Sigmoid colon (tissue), 7 donors: ENCODE measurements around the gene C19orf67. TPM values are rescaled to one million over a fixed set of nuclear protein-coding genes. Genes with fewer than 3 reads are reported as not detected.

Experiments used
- DNase-seq: peaks from one replicate; pipeline ENCODE4 v3.0.0-alpha.2; 2019
- H3K27ac ChIP-seq, 4 donors: fragments of 200-600 bp; sonication (generic); one replicate each; pipeline ENCODE4 v1.5.1; 2016 to 2019; ENCODE audit warnings: mild to moderate bottlenecking in 1 of 4
- H3K27me3 ChIP-seq, 3 donors: fragments of 200-600 bp; sonication (generic); one replicate each; pipeline ENCODE4 v1.5.1; 2019; ENCODE audit warnings: mild to moderate bottlenecking in 1 of 3
- H3K36me3 ChIP-seq, 4 donors: fragments of 200-600 bp; sonication (generic); one replicate each; pipeline ENCODE4 v1.5.1; 2016 to 2019
- H3K4me1 ChIP-seq, 4 donors: fragments of 200-600 bp; sonication (generic); one replicate each; pipeline ENCODE4 v1.5.1; 2017 to 2019
- H3K4me3 ChIP-seq, 4 donors: fragments of 200-600 bp; sonication (generic); one replicate each; pipeline ENCODE4 v1.5.1; 2017 to 2019; ENCODE audit warnings: mild to moderate bottlenecking in 2 of 4, moderate library complexity in 1 of 4
- H3K9me3 ChIP-seq, 4 donors: fragments of 200-600 bp in 3 of 4; sonication (generic) in 3 of 4; one replicate each; pipeline versions ENCODE4 v1.5.1 to v1.6.1; 2013 to 2019
- EP300 ChIP-seq, 4 donors: sonication (generic); formaldehyde crosslinking; IDR thresholded peaks; one replicate each; pipeline ENCODE4 v1.6.1; 2017; ENCODE audit warnings: antibody characterized with exemption in 4 of 4
- POLR2A ChIP-seq, 2 donors: fragments of 450-650 bp; IDR thresholded peaks; one replicate each; pipeline ENCODE4 v1.6.1; 2016; ENCODE audit warnings: antibody characterized with exemption in 2 of 2, mild to moderate bottlenecking in 2 of 2, moderate library complexity in 2 of 2
- POLR2AphosphoS5 ChIP-seq, 4 donors: sonication (generic); formaldehyde crosslinking; IDR thresholded peaks; one replicate each; pipeline ENCODE4 v1.6.1; 2017; ENCODE audit warnings: antibody characterized with exemption in 4 of 4
- WGBS, 2 donors: extraction: QIAGEN DNeasy Blood & Tissue Kit; methylation state at CpG; one replicate each; pipeline ENCODE4 v1.1.7; 2013; 5-methylcytosine and 5-hydroxymethylcytosine counted together
- intact Hi-C: fragments of 100-400 bp; cut with DNase I; formaldehyde crosslinking; loops from one replicate; pipeline ENCODE4 v1.15.1; 2023
- polyA plus RNA-seq, 3 donors: library from polyadenylated mRNA; stranded (reverse); fragments of 200-250 nt; gene quantifications; one replicate each; pipeline ENCODE4 v1.2.3, GENCODE V29; 2013
- total RNA-seq, 4 donors: library from RNA; depleted of rRNA; stranded (reverse); fragments of >200 nt; gene quantifications; one replicate each; pipeline ENCODE4 v1.1.0, GENCODE V29; 2016
- TF ChIP-seq, protein P1 (sequence below), 4 experiments: fragments of 450-650 bp in 3 of 4; fragments of 200-600 bp in 1 of 4; IDR thresholded peaks; one replicate each; pipeline ENCODE4 v1.5.1; 2016 to 2019; ENCODE audit warnings: antibody characterized with exemption in 4 of 4, mild to moderate bottlenecking in 3 of 4, moderate library complexity in 2 of 4
- donor health status: healthy with polysubstance abuse.
- donor health status: Bipolar disorder and iron deficiency.
- donor health status: healthy.

The C19orf67 gene
- total and polyA plus RNA-seq, 7 donors, result 0.06 TPM; not detected in 6

DNA sequence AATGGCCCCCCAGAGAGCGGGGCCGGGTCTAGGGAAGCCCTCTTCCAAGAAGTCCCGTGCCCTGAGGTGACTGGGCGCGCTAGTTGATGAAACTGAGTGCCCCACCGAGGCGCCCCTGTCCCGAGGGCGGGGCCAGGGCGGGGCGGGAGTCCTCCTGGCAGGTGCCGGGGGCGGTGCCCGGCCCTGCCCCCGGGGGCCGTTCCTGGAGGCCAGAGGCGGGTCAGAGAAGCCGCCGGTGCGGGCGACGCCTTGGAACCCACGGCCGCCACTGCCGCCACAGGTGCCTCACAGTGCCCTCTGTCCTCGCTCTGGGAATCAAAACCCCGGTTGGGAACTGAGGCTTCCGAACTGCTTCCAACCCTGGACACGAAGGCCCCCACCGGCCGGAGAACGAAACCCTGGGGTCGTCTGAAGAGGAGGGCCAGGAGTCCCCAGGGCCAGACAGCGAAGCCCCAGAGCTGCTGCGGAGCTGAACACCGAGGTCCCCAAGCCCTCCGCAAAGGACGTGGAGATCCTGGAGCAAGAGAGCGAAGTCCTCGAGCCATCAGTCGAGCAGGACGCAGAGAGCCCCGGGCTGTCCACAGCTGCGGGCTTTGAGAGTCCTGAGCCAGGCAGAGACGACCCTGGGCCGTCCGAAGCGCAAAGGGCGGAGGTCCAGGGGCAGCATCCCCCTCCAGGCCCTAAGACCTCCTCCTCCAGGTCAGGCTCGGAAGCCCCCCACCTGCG is 12.9 kb downstream of the C19orf67 start, which contains the start of gene MISP3:
Gene MISP3, plus strand, starts transcription at position 252 of the 726 bp plus-strand sequence. CDS start 524 bp downstream, outside the sequence.
- WGBS, 2 donors, result 1% methylated on average over 51 of the region's 51 CpGs
- peak within 1 kb of the TSS; percentile 87 to 93 (median 91) for H3K27ac ChIP-seq
- peak; percentile 75 for DNase-seq
- H3K9me3 ChIP-seq, result no peaks in the 10 kb centered on the region
- peaks cover 0 to 41% (median 38%) of the 10 kb centered on the region in 4 donors for H3K4me1 ChIP-seq
- H3K27me3 ChIP-seq, result no peaks in the 10 kb centered on the region
- H3K36me3 ChIP-seq, result no peaks in the 10 kb centered on the region
- TF ChIP-seq POLR2A (IDR thresholded peaks at IDR 0.05) (peak in 1 of 2 donors; percentile 34), EP300 (IDR thresholded peaks at IDR 0.05) (no peak), POLR2AphosphoS5 (IDR thresholded peaks at IDR 0.05) (no peak)
- TF ChIP-seq, protein P1, sequence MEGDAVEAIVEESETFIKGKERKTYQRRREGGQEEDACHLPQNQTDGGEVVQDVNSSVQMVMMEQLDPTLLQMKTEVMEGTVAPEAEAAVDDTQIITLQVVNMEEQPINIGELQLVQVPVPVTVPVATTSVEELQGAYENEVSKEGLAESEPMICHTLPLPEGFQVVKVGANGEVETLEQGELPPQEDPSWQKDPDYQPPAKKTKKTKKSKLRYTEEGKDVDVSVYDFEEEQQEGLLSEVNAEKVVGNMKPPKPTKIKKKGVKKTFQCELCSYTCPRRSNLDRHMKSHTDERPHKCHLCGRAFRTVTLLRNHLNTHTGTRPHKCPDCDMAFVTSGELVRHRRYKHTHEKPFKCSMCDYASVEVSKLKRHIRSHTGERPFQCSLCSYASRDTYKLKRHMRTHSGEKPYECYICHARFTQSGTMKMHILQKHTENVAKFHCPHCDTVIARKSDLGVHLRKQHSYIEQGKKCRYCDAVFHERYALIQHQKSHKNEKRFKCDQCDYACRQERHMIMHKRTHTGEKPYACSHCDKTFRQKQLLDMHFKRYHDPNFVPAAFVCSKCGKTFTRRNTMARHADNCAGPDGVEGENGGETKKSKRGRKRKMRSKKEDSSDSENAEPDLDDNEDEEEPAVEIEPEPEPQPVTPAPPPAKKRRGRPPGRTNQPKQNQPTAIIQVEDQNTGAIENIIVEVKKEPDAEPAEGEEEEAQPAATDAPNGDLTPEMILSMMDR (IDR thresholded peaks at IDR 0.05), result no peak
- intact Hi-C loops, result loop anchor here (1.0 to 2.0 kb wide), 3 partner anchors 40 to 192 kb away; partner anchors contain the start of gene RFX1
- peak within 1 kb of the TSS; percentile 42 to 77 (median 62) for H3K4me3 ChIP-seq

DNA sequence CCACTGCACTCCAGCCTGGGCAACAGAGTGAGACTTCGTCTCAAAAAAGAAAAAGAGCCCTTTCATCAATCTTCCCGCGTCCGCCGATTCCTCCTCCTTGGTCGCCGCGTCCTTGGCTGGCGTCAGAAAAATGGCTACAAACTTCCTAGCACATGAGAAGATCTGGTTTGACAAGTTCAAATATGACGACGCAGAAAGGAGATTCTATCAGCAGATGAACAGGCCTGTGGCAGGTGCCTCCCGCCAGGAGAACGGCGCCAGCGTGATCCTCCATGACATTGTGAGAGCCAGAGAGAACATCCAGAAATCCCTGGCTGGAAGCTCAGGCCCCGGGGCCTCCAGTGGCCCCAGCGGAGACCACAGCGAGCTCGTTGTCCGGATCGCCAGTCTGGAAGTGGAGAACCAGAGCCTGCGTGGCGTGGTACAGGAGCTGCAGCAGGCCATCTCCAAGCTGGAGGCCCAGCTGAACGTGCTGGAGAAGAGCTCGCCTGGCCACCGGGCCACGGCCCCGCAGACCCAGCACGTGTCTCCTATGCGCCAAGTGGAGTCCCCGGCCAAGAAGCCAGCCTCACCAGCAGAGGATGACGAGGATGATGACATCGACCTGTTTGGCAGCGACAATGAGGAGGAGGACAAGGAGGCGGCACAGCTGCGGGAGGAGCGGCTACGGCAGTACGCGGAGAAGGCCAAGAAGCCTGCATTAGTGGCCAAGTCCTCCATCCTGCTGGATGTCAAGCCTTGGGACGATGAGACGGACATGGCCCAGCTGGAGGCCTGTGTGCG is 15.1 kb downstream of the C19orf67 start:
- no peak for DNase-seq
- TF ChIP-seq POLR2A (IDR thresholded peaks at IDR 0.05) (no peak), EP300 (IDR thresholded peaks at IDR 0.05) (no peak), POLR2AphosphoS5 (IDR thresholded peaks at IDR 0.05) (no peak)
- TF ChIP-seq, protein P1 (IDR thresholded peaks at IDR 0.05), result no peak
- H3K4me1 ChIP-seq, result peaks cover 0 to 36% (median 34%) of the 10 kb centered on the region in 4 donors

DNA sequence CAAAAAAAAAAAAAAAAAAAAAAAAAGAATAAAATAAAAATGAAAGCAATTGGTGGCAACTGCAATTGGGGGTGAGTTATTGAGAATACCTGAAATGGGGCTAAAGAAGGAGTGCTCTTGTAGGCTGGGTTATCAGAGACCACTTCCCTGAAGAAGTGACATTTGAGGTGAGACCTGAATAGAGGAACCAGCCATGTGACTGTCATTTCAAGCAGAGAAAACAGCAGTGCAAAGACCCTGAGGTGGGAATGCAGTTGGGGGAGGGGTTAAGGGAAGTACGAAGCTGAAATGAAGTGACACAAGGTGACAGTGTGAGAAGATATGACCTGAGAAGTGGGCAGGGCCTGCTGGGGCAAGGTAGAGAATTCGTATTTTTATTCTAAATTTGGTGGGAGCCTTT is 19.4 kb downstream of the C19orf67 start:
- Histone ChIP-seq H3K27me3 (peaks cover 5 to 18% (median 9%) of the 10 kb centered on the region in 3 donors), H3K36me3 (no peaks in the 10 kb centered on the region), H3K9me3 (no peaks in the 10 kb centered on the region), H3K4me1 (no peaks in the 10 kb centered on the region), H3K27ac (no peak overlapping the region), H3K4me3 (no peak overlapping the region)
- DNase-seq, result no peak
- TF ChIP-seq, protein P1 (IDR thresholded peaks at IDR 0.05), result no peak
- TF ChIP-seq POLR2A (IDR thresholded peaks at IDR 0.05) (no peak), POLR2AphosphoS5 (IDR thresholded peaks at IDR 0.05) (no peak), EP300 (IDR thresholded peaks at IDR 0.05) (no peak)
- intact Hi-C loops, result no loop called here
- WGBS, 2 donors, result 74 to 75% methylated on average over 2 of the region's 2 CpGs

More for the DNA sequence above, 15.1 kb downstream of the C19orf67 start:
- Histone ChIP-seq H3K9me3 (no peaks in the 10 kb centered on the region), H3K36me3 (no peaks in the 10 kb centered on the region), H3K27ac (no peak overlapping the region), H3K4me3 (no peak overlapping the region), H3K27me3 (no peaks in the 10 kb centered on the region)
- 96% methylated on average over 43 of the region's 43 CpGs for WGBS, 2 donors
- intact Hi-C loops, result no loop called here

DNA sequence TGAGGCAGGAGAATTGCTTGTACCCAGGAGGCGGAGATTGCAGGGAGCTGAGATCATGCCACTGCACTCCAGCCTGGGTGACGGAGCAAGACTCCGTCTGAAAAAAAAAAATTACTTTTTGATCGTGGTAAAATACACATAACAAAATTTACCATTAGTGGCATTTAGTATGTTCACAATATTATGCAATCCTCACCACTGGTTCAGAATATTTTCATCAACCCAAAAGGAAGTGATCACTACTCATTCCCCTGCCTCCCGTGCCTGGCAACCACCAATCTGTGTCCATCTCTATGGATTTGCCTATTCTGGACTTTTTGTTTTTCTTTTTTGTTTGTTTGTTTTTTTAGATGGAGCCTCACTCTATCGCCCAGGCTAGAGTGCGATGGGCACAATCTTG is 22.5 kb downstream of the C19orf67 start:
- intact Hi-C loops, result no loop called here
- WGBS, 2 donors, result 83 to 84% methylated on average over 7 of the region's 7 CpGs
- no peak for DNase-seq
- H3K27ac ChIP-seq, result no peak overlapping the region
- H3K4me1 ChIP-seq, result peaks cover 0 to 3% (median 0%) of the 10 kb centered on the region in 4 donors
- no peak overlapping the region for H3K4me3 ChIP-seq
- H3K27me3 ChIP-seq, result peaks cover 5 to 48% (median 40%) of the 10 kb centered on the region in 3 donors
- H3K36me3 ChIP-seq, result no peaks in the 10 kb centered on the region
- TF ChIP-seq EP300 (IDR thresholded peaks at IDR 0.05), result no peak
- TF ChIP-seq, protein P1 (IDR thresholded peaks at IDR 0.05), result no peak
- no peaks in the 10 kb centered on the region for H3K9me3 ChIP-seq
